Naive thymus-derived CD8-positive, alpha-beta T cell (primary cell): ENCODE results near the gene SCP2. TPM values are rescaled to one million over a fixed set of nuclear protein-coding genes. Genes with fewer than 3 reads are reported as not detected.

Experiments
- ATAC-seq, 2 donors: fragments of 150-1000 bp; cut with Tn5 transposase in 1 of 2; sonication (Bioruptor Pico), chemical (Tn5 transposase) in 1 of 2; 1 replicate in 1 of 2; 2 replicates in 1 of 2; pipeline ENCODE4 v1.10.0; 2021; ENCODE audit warnings: mild to moderate bottlenecking in 2 of 2, moderate library complexity in 2 of 2
- POLR2A ChIA-PET: fragments of 350-600 bp; sonication (Branson Sonifier 250); formaldehyde crosslinking; loops from one replicate; lab custom pipeline; 2021; ENCODE audit warnings: antibody characterized with exemption; lab: Charles Lee
- DNase-seq, 10 donors: peaks; one replicate each; pipeline versions ENCODE4 v3.0.0 to v3.0.0-alpha.2; 2020 to 2022
- H3K27ac Mint-ChIP-seq, 10 donors: one replicate each; pipeline ENCODE4 v1.8.0; 2020 to 2022; ENCODE audit warnings: mild to moderate bottlenecking in 10 of 10, mixed read lengths in 10 of 10, moderate library complexity in 4 of 10, inconsistent platforms in 1 of 10
- H3K27me3 Mint-ChIP-seq, 5 donors: one replicate each; pipeline ENCODE4 v1.8.0; 2021 to 2022; ENCODE audit warnings: mixed read lengths in 5 of 5
- H3K36me3 Mint-ChIP-seq, 3 donors: one replicate each; pipeline ENCODE4 v1.8.0; 2020 to 2022; ENCODE audit warnings: mixed read lengths in 3 of 3, mild to moderate bottlenecking in 2 of 3, inconsistent platforms in 1 of 3
- H3K4me1 Mint-ChIP-seq, 4 donors: one replicate each; pipeline ENCODE4 v1.8.0; 2021 to 2022; ENCODE audit warnings: mixed read lengths in 4 of 4
- H3K4me3 Mint-ChIP-seq, 10 donors: one replicate each; pipeline ENCODE4 v1.8.0; 2020 to 2022; ENCODE audit warnings: mild to moderate bottlenecking in 10 of 10, mixed read lengths in 10 of 10, moderate library complexity in 6 of 10, inconsistent platforms in 1 of 10
- H3K9me3 Mint-ChIP-seq, 9 donors: one replicate each; pipeline ENCODE4 v1.8.0; 2020 to 2022; ENCODE audit warnings: mixed read lengths in 9 of 9, mild to moderate bottlenecking in 3 of 9, inconsistent platforms in 1 of 9, moderate library complexity in 1 of 9
- polyA plus RNA-seq, 3 donors: library from polyadenylated mRNA; unstranded; fragments of 300-500 nt; fragmentation: Illumina TruSeq; gene quantifications; one replicate each; pipeline ENCODE4 v1.2.3, GENCODE V29; 2021
- total RNA-seq, 8 experiments: library from RNA in 2 of 8; stranded (reverse) in 2 of 8; gene quantifications; one replicate each; pipeline ENCODE4 v1.2.3 and lab custom pipeline; 2021 to 2026

SCP2 gene
- total and polyA plus RNA-seq, 5 experiments from 2014 or later, result 44.9 to 167 (median 117) TPM

DNA sequence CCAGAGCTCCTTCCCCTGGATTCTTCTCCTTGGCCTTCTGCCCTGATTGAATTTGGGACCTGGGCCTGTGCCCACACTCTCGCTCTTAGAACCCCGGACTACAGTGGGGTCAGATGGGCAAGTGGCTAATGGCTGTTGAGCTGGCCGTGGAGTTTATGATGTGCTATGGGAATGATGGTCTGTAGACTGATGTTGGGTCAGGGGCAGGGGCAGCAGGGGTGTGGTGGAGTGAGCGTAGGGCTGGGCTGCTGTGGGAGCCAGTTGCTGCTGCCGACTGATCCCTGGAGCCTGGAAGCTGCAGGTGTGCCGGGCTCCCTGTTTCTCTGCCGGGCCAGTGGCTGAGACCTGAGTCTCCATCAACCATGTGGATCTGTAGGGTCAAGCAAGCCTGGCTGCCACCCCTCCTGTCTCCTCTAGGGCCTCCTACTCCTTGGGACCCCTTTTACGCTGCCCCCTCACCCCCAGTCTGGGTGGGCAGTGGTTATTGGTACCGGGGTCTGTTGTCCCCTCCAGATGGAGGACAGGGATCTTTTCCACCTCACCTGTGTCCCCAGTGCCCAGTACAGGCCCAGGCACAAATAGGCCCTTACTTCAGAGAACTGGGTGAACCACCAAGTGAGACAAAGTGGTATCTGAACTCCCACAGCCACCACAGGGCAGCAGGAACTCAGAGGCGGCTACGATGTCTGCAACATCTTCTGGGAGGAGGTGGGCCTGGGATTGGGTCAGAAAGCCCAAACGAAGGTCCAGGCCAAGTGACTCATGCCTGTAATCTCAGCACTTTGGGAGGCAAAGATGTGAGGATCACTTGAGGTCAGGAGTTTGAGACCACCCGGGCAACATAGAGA, 140.0 kb downstream of the SCP2 start:
- Mint-ChIP-seq H3K27me3 (peaks cover 17 to 47% (median 27%) of the 10 kb centered on the region in 5 donors), H3K9me3 (peaks cover 0 to 3% (median 0%) of the 10 kb centered on the region in 9 donors), H3K36me3 (peaks cover 0 to 2% (median 0%) of the 10 kb centered on the region in 3 donors), H3K4me3 (no peak overlapping the region), H3K27ac (no peak overlapping the region), H3K4me1 (peaks cover 6 to 19% (median 12%) of the 10 kb centered on the region in 4 donors)
- ATAC-seq (no peak), DNase-seq (no peak)
- POLR2A ChIA-PET, result interaction anchor here (0.5 kb wide), 1 partner anchor 208 kb away, joined by 8 read pairs; no protein-coding TSS in a partner anchor

DNA sequence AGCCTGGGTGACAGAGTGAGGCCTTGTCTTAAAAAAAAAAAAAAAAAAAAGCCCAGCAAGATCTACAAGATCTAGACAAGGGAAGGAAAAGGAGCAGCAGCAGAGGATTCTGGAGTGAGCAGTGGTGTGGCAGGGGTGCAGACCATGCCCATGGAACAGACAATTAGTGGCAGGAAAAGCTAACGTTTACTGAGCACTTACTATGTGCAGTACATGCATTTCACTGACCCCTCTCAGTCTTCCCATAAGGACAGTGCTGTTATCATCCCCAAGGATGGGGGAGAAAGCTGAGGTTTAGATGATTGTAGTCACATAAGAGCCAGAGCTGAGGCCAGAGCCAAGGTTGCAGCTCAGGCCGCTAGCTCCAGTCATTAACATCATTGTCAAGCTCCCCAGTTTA, 140.8 kb downstream of the SCP2 start:
- Mint-ChIP-seq H3K4me1 (peaks cover 6 to 12% (median 10%) of the 10 kb centered on the region in 4 donors), H3K27me3 (peaks cover 17 to 40% (median 27%) of the 10 kb centered on the region in 5 donors), H3K27ac (peak overlapping the region in 1 of 10 donors; percentile 21), H3K9me3 (peaks cover 0 to 3% (median 0%) of the 10 kb centered on the region in 9 donors), H3K36me3 (peaks cover 0 to 2% (median 0%) of the 10 kb centered on the region in 3 donors), H3K4me3 (no peak overlapping the region)
- ATAC-seq, result no peak
- DNase-seq, result no peak
- POLR2A ChIA-PET, result no interaction called here

DNA sequence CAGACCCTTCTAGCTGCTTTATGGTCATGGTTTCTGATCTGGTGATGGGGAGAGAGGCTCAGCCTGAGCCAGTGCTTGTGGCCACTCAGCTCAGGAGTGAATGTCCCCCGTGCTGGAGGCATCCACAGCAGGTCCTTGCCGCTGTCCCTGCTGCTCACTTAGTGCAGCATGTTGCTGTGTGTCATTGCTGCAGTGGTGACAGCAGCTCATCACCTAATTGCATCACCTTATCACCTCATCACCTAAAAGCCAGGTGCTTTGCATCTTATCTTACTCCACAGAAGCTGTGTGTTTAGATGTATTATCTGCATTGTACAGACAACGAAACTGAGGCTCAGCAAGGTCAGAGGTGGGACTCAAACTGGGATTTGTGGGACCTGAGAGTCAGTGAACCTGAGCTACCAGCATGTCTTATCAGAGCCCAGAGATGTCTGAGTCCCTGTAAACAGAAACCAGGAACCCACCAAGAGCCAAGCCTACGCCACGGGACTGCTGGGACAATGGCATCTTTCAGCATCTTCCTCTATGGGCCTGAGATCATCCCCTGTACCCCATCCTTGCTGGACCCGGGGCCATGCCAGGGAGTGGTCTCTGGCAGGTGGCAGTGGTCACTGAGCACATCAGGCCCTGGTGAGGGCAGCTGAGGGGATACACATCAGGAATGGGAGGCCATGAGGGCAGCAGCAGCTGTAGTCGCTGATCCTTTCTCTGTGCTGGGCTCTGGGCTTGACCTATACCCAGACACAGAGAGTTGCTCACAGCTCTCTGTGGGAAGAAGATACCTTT, 141.4 kb downstream of the SCP2 start:
- DNase-seq, result no peak

DNA sequence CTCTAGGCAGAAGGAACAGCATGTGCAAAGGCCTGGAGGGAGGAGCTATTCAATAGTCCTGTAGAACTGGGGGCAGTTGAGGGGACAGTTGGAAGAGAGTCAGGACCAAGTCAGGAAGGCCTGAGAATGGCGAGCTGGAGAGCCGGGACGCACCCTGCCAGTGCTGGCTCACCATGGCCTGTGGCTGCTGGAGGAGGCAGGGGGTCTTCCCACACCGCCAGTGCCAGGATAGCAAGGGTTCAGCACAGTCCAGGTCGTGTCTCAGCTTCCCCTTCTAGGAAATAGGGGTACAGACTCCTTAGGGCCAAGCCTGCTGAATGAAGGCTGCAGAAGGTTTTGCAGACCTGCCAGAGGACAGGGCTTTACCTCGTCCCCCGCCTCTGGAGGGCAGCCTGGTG, 142.2 kb downstream of the SCP2 start:
- Mint-ChIP-seq H3K36me3 (no peaks in the 10 kb centered on the region), H3K4me3 (no peak overlapping the region), H3K9me3 (no peaks in the 10 kb centered on the region), H3K27me3 (peaks cover 6 to 27% (median 14%) of the 10 kb centered on the region in 5 donors), H3K27ac (no peak overlapping the region), H3K4me1 (no peaks in the 10 kb centered on the region)
- POLR2A ChIA-PET, result no interaction called here
- no peak for DNase-seq
- ATAC-seq, result no peak

More for the DNA sequence above, 141.4 kb downstream of the SCP2 start:
- POLR2A ChIA-PET, result no interaction called here
- Mint-ChIP-seq H3K9me3 (peaks cover 0 to 3% (median 0%) of the 10 kb centered on the region in 9 donors), H3K4me1 (peaks cover 3 to 6% (median 4%) of the 10 kb centered on the region in 4 donors), H3K27ac (peak overlapping the region in 1 of 10 donors; percentile 78), H3K36me3 (no peaks in the 10 kb centered on the region), H3K4me3 (no peak overlapping the region), H3K27me3 (peaks cover 13 to 34% (median 21%) of the 10 kb centered on the region in 5 donors)
- no peak for ATAC-seq

DNA sequence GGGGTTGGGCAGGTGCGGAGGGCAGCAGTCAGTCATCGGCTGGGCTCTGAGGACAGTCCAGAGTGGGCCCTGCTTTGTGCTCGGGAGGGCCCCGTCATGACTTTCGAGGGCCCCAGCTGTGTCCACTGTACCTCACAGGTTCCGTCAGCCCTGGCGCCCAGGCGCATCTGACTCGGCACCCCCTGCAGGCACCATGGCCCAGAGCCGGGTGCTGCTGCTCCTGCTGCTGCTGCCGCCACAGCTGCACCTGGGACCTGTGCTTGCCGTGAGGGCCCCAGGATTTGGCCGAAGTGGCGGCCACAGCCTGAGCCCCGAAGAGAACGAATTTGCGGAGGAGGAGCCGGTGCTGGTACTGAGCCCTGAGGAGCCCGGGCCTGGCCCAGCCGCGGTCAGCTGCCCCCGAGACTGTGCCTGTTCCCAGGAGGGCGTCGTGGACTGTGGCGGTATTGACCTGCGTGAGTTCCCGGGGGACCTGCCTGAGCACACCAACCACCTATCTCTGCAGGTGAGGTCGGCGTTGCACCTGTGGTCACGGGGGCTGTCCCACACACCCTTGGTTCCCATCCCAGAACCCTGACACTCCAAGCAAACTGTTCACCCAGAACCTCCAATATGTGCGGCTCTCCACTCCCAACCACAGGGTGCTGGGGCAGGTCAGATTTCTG, 142.7 kb downstream of the SCP2 start:
- ATAC-seq (no peak), DNase-seq (peak in 1 of 10 donors; percentile 14)
- POLR2A ChIA-PET, result no interaction called here
- Mint-ChIP-seq H3K36me3 (no peaks in the 10 kb centered on the region), H3K27me3 (peaks cover 5 to 21% (median 11%) of the 10 kb centered on the region in 5 donors), H3K27ac (no peak overlapping the region), H3K4me1 (no peaks in the 10 kb centered on the region), H3K9me3 (no peaks in the 10 kb centered on the region), H3K4me3 (no peak overlapping the region)

DNA sequence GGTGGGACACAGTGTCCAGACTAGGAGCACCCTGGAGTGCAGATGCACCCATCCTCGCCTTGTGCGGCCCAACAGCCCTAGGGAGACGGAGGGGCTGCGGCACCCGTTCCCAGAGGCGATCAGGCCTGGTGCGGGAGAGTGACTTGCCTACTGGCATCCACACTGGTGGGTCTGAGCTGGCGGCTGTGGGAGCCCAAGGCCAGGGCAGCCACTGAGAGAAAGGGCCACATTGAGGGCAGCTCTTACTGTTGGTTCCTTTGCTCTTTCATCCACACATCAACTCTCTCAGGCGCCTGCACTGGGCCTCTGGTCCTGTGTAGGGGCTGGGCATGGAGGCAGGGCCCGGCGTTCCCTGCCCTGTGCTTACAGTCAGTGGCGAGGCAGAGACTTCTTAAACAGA, 143.5 kb downstream of the SCP2 start:
- Mint-ChIP-seq H3K27ac (no peak overlapping the region), H3K4me1 (no peaks in the 10 kb centered on the region), H3K4me3 (no peak overlapping the region), H3K27me3 (peaks cover 1 to 13% (median 4%) of the 10 kb centered on the region in 5 donors), H3K9me3 (no peaks in the 10 kb centered on the region), H3K36me3 (no peaks in the 10 kb centered on the region)
- POLR2A ChIA-PET, result no interaction called here
- ATAC-seq, result no peak
- peak in 1 of 10 donors; percentile 15 for DNase-seq

DNA sequence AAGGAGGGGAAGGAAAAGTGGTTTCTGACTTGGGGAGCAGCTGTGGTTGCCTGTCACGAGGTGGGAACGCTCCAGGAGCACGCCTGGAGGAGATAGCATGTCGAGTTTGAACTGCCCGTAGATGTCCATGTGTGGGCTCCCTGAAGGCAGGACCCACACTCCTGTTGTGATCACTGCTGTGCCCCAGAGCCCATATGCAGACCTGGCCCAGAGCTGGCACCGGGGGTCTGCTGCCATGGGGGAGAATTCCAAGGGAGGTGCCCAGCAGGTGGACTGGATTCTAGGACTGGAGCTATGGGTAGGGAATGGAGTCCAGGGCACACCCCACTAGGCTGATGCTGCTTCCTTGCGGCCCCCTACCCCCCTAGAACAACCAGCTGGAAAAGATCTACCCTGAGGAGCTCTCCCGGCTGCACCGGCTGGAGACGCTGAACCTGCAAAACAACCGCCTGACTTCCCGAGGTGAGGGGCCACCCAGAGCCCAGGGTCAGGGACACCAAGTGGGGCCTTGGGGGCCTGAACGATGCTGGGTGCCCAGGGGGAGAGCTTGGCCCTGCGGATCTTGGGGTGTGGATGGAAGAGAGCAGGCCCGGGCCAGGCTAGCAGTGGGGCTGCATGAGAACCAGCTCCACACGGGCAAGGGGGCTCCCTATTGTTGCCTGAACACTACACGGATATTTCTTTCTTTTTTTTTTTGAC, 144.2 kb downstream of the SCP2 start:
- POLR2A ChIA-PET, result no interaction called here
- Mint-ChIP-seq H3K9me3 (no peaks in the 10 kb centered on the region), H3K36me3 (no peaks in the 10 kb centered on the region), H3K4me3 (no peak overlapping the region), H3K27me3 (peaks cover 0 to 6% (median 2%) of the 10 kb centered on the region in 5 donors), H3K27ac (no peak overlapping the region), H3K4me1 (no peaks in the 10 kb centered on the region)
- ATAC-seq (no peak), DNase-seq (peak in 1 of 10 donors; percentile 15)

DNA sequence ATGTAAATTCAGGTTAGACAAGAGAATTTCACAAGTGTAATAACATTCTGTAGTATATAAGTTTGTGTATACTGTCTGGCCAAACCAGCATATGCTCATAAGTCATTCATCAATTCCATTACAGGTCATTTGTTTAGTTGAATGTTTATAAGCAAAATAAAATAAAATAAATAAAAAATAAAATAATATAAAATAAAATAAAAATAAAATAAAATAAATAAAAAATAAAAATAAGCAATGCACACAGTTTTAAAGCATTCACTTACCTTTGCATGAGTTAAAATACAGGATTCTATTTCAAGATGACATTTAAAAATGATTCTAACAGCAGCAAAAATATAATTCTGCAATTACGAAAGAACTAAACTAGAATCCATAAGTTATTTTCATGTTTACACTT, 144.8 kb downstream of the SCP2 start:
- no peak overlapping the region for H3K27ac Mint-ChIP-seq

DNA sequence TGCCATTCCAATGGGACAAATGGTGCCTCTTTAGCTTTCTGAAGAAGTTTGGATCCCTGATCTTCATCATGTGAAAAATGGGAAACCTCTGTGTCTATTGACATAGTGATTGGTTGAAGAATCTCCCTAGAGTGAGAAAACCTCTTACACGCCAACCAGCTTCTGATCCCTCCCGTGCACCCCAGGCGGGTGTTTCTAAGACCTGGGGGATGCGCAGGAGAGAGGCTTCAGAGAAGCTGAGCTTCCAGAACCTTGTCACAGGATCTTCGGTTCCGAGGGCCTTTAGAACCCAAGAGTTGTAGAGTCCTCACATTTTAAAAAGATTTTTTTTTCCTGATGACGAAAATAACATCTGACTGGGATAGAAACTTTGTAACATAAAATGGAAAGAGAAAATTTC, 146.2 kb downstream of the SCP2 start:
- ATAC-seq (no peak), DNase-seq (no peak)
- Mint-ChIP-seq H3K4me1 (no peaks in the 10 kb centered on the region), H3K27ac (no peak overlapping the region), H3K4me3 (no peak overlapping the region), H3K36me3 (no peaks in the 10 kb centered on the region), H3K27me3 (no peaks in the 10 kb centered on the region), H3K9me3 (no peaks in the 10 kb centered on the region)
- POLR2A ChIA-PET, result no interaction called here

More for the DNA sequence above, 144.8 kb downstream of the SCP2 start:
- ATAC-seq (no peak), DNase-seq (no peak)
- Mint-ChIP-seq H3K4me3 (no peak overlapping the region), H3K36me3 (no peaks in the 10 kb centered on the region), H3K9me3 (no peaks in the 10 kb centered on the region), H3K4me1 (no peaks in the 10 kb centered on the region), H3K27me3 (peaks cover 0 to under 1% (median 0%) of the 10 kb centered on the region in 5 donors)
- POLR2A ChIA-PET, result no interaction called here

DNA sequence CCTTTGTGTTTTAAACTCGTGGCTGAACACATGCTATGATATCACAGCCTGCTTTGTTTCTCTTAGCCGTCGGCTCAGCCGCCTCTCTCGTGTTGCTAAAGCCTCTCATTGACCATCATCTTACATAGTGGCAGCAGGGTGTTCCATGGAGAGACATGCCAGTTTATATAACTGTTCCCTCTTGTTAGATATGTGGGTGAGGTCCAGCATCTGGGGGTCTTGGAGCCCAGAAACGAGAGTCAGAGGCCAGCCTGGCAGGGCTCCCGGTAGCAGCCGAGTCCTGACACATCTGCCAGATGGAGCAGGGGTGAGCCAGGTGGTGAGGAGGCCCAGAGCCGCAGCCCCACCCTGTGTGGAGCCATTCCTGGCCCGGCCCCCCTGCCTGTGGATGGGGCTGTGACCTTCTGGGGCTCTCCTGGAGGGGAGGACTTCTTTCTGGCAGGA, 146.8 kb downstream of the SCP2 start:
- Mint-ChIP-seq H3K27me3 (no peaks in the 10 kb centered on the region), H3K27ac (no peak overlapping the region), H3K9me3 (no peaks in the 10 kb centered on the region), H3K4me3 (no peak overlapping the region), H3K4me1 (no peaks in the 10 kb centered on the region), H3K36me3 (no peaks in the 10 kb centered on the region)
- ATAC-seq (no peak), DNase-seq (no peak)
- POLR2A ChIA-PET, result no interaction called here

DNA sequence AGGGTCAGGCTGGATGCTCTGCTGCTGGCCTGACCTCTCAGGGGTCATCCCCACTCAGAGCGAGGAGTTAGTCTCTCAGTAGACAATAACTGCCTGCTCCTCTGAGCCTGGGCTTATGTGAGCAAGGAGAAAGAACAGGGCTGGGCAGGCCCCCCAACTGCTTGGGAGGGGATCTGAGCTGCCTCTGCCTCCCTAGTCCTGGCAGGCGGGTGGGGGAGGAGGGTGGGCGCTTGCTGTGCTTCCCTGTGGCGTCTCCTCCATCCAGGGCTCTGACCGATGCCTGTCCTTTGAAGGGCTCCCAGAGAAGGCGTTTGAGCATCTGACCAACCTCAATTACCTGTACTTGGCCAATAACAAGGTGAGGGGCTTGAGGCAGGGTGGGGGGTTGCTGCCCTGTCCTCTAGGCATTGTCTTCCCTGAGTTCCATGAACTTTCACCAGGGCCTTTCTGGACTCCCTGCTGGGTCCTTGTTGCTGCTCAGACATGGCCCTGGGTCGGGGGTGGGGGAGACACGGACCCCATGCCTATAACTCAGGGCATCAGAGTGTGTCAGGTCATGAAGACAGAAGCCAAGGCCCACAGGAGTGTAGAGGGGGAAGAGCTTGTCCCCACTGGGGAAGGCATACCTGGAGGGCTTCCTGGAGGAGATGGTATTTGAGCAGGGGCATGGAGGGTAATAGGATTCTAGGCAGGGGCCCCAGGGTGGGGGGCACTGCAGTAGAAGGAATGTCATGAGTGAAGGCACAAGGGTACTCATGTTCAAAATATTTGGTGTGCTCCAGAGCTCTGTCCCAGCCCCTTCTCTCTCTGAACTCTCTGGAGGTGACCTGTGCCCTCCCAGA, 147.5 kb downstream of the SCP2 start:
- H3K4me3 Mint-ChIP-seq, result no peak overlapping the region
- H3K27ac Mint-ChIP-seq, result no peak overlapping the region
- no peak for DNase-seq
- POLR2A ChIA-PET, result no interaction called here
- H3K4me1 Mint-ChIP-seq, result no peaks in the 10 kb centered on the region
- H3K36me3 Mint-ChIP-seq, result no peaks in the 10 kb centered on the region
- no peaks in the 10 kb centered on the region for H3K9me3 Mint-ChIP-seq
- no peak for ATAC-seq
- H3K27me3 Mint-ChIP-seq, result no peaks in the 10 kb centered on the region
